Liver (tissue), 9 donors: Measurements from ENCODE around the gene MKNK1. TPM values are rescaled to one million over a fixed set of nuclear protein-coding genes. Genes with fewer than 3 reads are reported as not detected.

Source experiments
- DNase-seq: peaks from one replicate; pipeline ENCODE4 v3.0.0-alpha.2; 2017; ENCODE audit warnings: low spot score
- H3K27ac ChIP-seq, 2 donors: one replicate each; pipeline ENCODE4 v1.7.0; 2013; ENCODE audit warnings: inconsistent platforms in 2 of 2, low read length in 2 of 2, control low read depth in 1 of 2, low read depth in 1 of 2, mild to moderate bottlenecking in 1 of 2
- H3K27me3 ChIP-seq, 4 donors: one replicate each; pipeline versions ENCODE4 v1.6.1 to v1.7.0; 2013; ENCODE audit warnings: low read length in 3 of 4, inconsistent platforms in 1 of 4, mild to moderate bottlenecking in 1 of 4, moderate library complexity in 1 of 4; ENCODE audit not compliant: control insufficient read depth in 4 of 4, insufficient read depth in 4 of 4
- H3K36me3 ChIP-seq, 4 donors: one replicate each; pipeline versions ENCODE4 v1.6.1 to v1.7.0; 2013; ENCODE audit warnings: low read length in 3 of 4, mild to moderate bottlenecking in 3 of 4, low read depth in 1 of 4, moderate library complexity in 1 of 4; ENCODE audit not compliant: control insufficient read depth in 4 of 4, insufficient read depth in 3 of 4
- H3K4me1 ChIP-seq, 4 donors: one replicate each; pipeline versions ENCODE4 v1.6.1 to v1.7.0; 2013; ENCODE audit warnings: low read length in 3 of 4, mild to moderate bottlenecking in 3 of 4, moderate library complexity in 1 of 4; ENCODE audit not compliant: control insufficient read depth in 4 of 4, insufficient read depth in 4 of 4
- H3K4me3 ChIP-seq, 3 donors: one replicate each; pipeline versions ENCODE4 v1.6.1 to v1.7.0; 2013; ENCODE audit warnings: low read length in 3 of 3, control low read depth in 1 of 3, low read depth in 1 of 3, mild to moderate bottlenecking in 1 of 3
- H3K9ac ChIP-seq, 2 donors: one replicate each; pipeline ENCODE4 v1.7.0; 2013; ENCODE audit warnings: low read length in 2 of 2, mild to moderate bottlenecking in 2 of 2, moderate library complexity in 2 of 2, control low read depth in 1 of 2, low read depth in 1 of 2
- H3K9me3 ChIP-seq, 4 donors: one replicate each; pipeline versions ENCODE4 v1.6.1 to v1.7.0; 2013; ENCODE audit warnings: low read length in 3 of 4; ENCODE audit not compliant: control insufficient read depth in 4 of 4
- ATF3 ChIP-seq: IDR thresholded peaks from 2 replicates; pipeline ENCODE4 v1.6.1; 2016; ENCODE audit warnings: antibody characterized with exemption
- EGR1 ChIP-seq, 2 donors: IDR thresholded peaks; 2 replicates each; pipeline ENCODE4 v1.6.1; 2016 to 2018; ENCODE audit warnings: antibody characterized with exemption in 2 of 2, low read depth in 2 of 2
- FOXA1 ChIP-seq: IDR thresholded peaks from 2 replicates; pipeline ENCODE4 v1.6.1; 2016; ENCODE audit warnings: antibody characterized with exemption
- GABPA ChIP-seq, 2 donors: IDR thresholded peaks in 1 of 2; conservative IDR thresholded peaks in 1 of 2; 2 replicates each; pipeline ENCODE4 v1.6.1; 2016; ENCODE audit warnings: antibody characterized with exemption in 2 of 2, mild to moderate bottlenecking in 1 of 2, moderate library complexity in 1 of 2
- HNF4A ChIP-seq, 2 donors: conservative IDR thresholded peaks; 2 replicates each; pipeline ENCODE4 v1.6.1; 2016; ENCODE audit warnings: antibody characterized with exemption in 2 of 2, mild to moderate bottlenecking in 2 of 2
- HNF4G ChIP-seq: IDR thresholded peaks from 2 replicates; pipeline ENCODE4 v1.6.1; 2016; ENCODE audit warnings: antibody characterized with exemption
- NR2F2 ChIP-seq: IDR thresholded peaks from 2 replicates; pipeline ENCODE4 v1.6.1; 2016; ENCODE audit warnings: antibody characterized with exemption
- RAD21 ChIP-seq, 2 donors: IDR thresholded peaks; 2 replicates each; pipeline ENCODE4 v1.6.1; 2016; ENCODE audit warnings: antibody characterized with exemption in 2 of 2, mild to moderate bottlenecking in 2 of 2
- REST ChIP-seq: IDR thresholded peaks from 2 replicates; pipeline ENCODE4 v1.6.1; 2016; ENCODE audit warnings: antibody characterized with exemption, mild to moderate bottlenecking
- RXRA ChIP-seq, 2 donors: IDR thresholded peaks; 2 replicates each; pipeline ENCODE4 v1.6.1; 2017 to 2018; ENCODE audit warnings: antibody characterized with exemption in 2 of 2, mild to moderate bottlenecking in 1 of 2
- SP1 ChIP-seq: IDR thresholded peaks from 2 replicates; pipeline ENCODE4 v1.6.1; 2018; ENCODE audit warnings: antibody characterized with exemption, mild to moderate bottlenecking
- TAF1 ChIP-seq: conservative IDR thresholded peaks from 2 replicates; pipeline ENCODE4 v1.6.1; 2016; ENCODE audit warnings: antibody characterized with exemption, mild to moderate bottlenecking
- YY1 ChIP-seq: IDR thresholded peaks from 2 replicates; pipeline ENCODE4 v1.6.1; 2016; ENCODE audit warnings: antibody characterized with exemption, mild to moderate bottlenecking
- WGBS: extraction: QIAGEN DNeasy Blood & Tissue Kit; methylation state at CpG from one replicate; pipeline ENCODE4 v1.1.7; 2013; 5-methylcytosine and 5-hydroxymethylcytosine counted together
- polyA plus RNA-seq, 2 donors: library from polyadenylated mRNA; stranded (reverse) in 1 of 2; unstranded in 1 of 2; fragments of 200-250 nt in 1 of 2; fragments of >200 nt in 1 of 2; fragmentation: Nextera tagmentation in 1 of 2; extraction: Ambion mirVana in 1 of 2; gene quantifications; one replicate each; pipeline versions ENCODE4 v1.2.1 to v1.2.3, GENCODE V29; 2013 to 2015
- total RNA-seq, 2 donors: library from RNA; depleted of rRNA; stranded (reverse); fragments of >200 nt; gene quantifications; one replicate each; pipeline ENCODE4 v1.2.3, GENCODE V29; 2014
- TF ChIP-seq, protein P1 (sequence below): IDR thresholded peaks from 2 replicates; pipeline ENCODE4 v1.6.1; 2016; ENCODE audit warnings: antibody characterized with exemption
- TF ChIP-seq, protein P2 (sequence below): fragments of 150-350 bp; IDR thresholded peaks from 2 replicates; pipeline ENCODE4 v1.5.1; 2017; ENCODE audit warnings: improper control_type of control experiment, low read depth, low read length; ENCODE audit not compliant: missing input control
- donor health status: healthy.
- donor health status: healthy.
- donor health status: healthy.
- donor health status: healthy.
- donor health status: healthy.

MKNK1 gene
- total and polyA plus RNA-seq, 4 donors: 10.2 to 30.8 (median 18.3) TPM

DNA sequence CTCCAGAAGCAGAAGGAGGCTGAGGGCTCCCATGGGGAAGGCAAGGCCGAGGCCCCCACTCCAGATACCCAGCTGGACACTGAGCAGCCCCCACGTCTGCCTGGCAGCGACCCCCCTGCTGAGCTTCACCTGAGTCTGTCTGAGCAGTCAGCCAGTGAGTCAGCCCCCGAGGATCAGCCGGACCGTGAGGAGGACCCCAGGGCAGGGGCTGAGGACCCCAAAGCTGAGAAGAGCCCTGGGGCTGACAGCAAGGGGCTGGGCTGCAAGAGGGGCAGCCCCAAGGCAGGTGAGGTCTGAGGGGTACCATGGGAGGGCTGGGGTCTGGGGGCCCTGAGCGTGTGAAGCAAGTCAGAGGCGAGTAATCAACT is 93.1 kb downstream of the MKNK1 start (continued):
- TF ChIP-seq EGR1 (IDR thresholded peaks at IDR 0.05; ENCODE audit: low read depth in 2 of 2): no peak
- no peak for TF ChIP-seq ATF3
- TF ChIP-seq, protein P1, sequence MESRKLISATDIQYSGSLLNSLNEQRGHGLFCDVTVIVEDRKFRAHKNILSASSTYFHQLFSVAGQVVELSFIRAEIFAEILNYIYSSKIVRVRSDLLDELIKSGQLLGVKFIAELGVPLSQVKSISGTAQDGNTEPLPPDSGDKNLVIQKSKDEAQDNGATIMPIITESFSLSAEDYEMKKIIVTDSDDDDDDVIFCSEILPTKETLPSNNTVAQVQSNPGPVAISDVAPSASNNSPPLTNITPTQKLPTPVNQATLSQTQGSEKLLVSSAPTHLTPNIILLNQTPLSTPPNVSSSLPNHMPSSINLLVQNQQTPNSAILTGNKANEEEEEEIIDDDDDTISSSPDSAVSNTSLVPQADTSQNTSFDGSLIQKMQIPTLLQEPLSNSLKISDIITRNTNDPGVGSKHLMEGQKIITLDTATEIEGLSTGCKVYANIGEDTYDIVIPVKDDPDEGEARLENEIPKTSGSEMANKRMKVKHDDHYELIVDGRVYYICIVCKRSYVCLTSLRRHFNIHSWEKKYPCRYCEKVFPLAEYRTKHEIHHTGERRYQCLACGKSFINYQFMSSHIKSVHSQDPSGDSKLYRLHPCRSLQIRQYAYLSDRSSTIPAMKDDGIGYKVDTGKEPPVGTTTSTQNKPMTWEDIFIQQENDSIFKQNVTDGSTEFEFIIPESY: no peak
- TF ChIP-seq YY1: no peak
- no peak for TF ChIP-seq TAF1
- no peak for TF ChIP-seq RAD21 (IDR thresholded peaks at IDR 0.05)
- no peak for TF ChIP-seq HNF4A (conservative IDR thresholded peaks at IDR 0.05)

- 94% methylated on average over 19 of the region's 19 CpGs for WGBS
- no peak for DNase-seq
- no peaks in the 10 kb centered on the region for H3K36me3 ChIP-seq
- H3K27me3 ChIP-seq: no peaks in the 10 kb centered on the region
- H3K4me1 ChIP-seq: no peaks in the 10 kb centered on the region
- H3K4me3 ChIP-seq: no peak overlapping the region
- no peaks in the 10 kb centered on the region for H3K9me3 ChIP-seq
- TF ChIP-seq, protein P2, sequence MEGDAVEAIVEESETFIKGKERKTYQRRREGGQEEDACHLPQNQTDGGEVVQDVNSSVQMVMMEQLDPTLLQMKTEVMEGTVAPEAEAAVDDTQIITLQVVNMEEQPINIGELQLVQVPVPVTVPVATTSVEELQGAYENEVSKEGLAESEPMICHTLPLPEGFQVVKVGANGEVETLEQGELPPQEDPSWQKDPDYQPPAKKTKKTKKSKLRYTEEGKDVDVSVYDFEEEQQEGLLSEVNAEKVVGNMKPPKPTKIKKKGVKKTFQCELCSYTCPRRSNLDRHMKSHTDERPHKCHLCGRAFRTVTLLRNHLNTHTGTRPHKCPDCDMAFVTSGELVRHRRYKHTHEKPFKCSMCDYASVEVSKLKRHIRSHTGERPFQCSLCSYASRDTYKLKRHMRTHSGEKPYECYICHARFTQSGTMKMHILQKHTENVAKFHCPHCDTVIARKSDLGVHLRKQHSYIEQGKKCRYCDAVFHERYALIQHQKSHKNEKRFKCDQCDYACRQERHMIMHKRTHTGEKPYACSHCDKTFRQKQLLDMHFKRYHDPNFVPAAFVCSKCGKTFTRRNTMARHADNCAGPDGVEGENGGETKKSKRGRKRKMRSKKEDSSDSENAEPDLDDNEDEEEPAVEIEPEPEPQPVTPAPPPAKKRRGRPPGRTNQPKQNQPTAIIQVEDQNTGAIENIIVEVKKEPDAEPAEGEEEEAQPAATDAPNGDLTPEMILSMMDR: no peak
- no peak for TF ChIP-seq TAF1
- H3K9ac ChIP-seq: no peak overlapping the region
- no peak overlapping the region for H3K27ac ChIP-seq
These were observed 93.6 kb downstream of the MKNK1 start for GRCh38 chr1:46510341-46510997.

GRCh38 chr1:46508757-46509156 is 95.3 kb downstream of the MKNK1 start:
- WGBS: 86% methylated on average over 5 of the region's 5 CpGs
- H3K27me3 ChIP-seq: no peaks in the 10 kb centered on the region
- H3K4me1 ChIP-seq: no peaks in the 10 kb centered on the region
- no peaks in the 10 kb centered on the region for H3K36me3 ChIP-seq
- H3K9ac ChIP-seq: no peak overlapping the region
- H3K9me3 ChIP-seq: no peaks in the 10 kb centered on the region
- DNase-seq: no peak
- TF ChIP-seq, protein P1: no peak
- TF ChIP-seq HNF4G (no peak), HNF4A (conservative IDR thresholded peaks at IDR 0.05) (no peak), REST (no peak), NR2F2 (no peak), SP1 (no peak), RXRA (IDR thresholded peaks at IDR 0.05) (no peak), GABPA (IDR thresholded peaks at IDR 0.05 in 1 of 2, conservative IDR thresholded peaks at IDR 0.05 in 1 of 2) (no peak), FOXA1 (no peak), YY1 (no peak), ATF3 (no peak), EGR1 (IDR thresholded peaks at IDR 0.05; ENCODE audit: low read depth in 2 of 2) (no peak)
- TF ChIP-seq, protein P2: no peak
- H3K27ac ChIP-seq: no peak overlapping the region
- no peak overlapping the region for H3K4me3 ChIP-seq
